HFF-Myc (cell line): ENCODE data around the gene MICAL2.
A peak's percentile ranks its signal among the peaks of the same experiment; 100 is the strongest.

Experiments used
- DNase-seq: peaks from one replicate; pipeline ENCODE4 v3.0.0-alpha.2; 2011; ENCODE audit warnings: low read depth; ENCODE audit errors: extremely low read depth
- H3K4me3 ChIP-seq: replicated peaks from 2 replicates; pipeline ENCODE4 v1.5.1; 2011; ENCODE audit warnings: low read depth, mild to moderate bottlenecking, control low read depth, low read length
- TF ChIP-seq, protein P1 (sequence below): IDR thresholded peaks from 2 replicates; pipeline ENCODE4 v1.5.1; 2012; ENCODE audit warnings: mild to moderate bottlenecking, low read depth, low read length, control low read depth; ENCODE audit errors: missing control alignments

The MICAL2 gene

DNA sequence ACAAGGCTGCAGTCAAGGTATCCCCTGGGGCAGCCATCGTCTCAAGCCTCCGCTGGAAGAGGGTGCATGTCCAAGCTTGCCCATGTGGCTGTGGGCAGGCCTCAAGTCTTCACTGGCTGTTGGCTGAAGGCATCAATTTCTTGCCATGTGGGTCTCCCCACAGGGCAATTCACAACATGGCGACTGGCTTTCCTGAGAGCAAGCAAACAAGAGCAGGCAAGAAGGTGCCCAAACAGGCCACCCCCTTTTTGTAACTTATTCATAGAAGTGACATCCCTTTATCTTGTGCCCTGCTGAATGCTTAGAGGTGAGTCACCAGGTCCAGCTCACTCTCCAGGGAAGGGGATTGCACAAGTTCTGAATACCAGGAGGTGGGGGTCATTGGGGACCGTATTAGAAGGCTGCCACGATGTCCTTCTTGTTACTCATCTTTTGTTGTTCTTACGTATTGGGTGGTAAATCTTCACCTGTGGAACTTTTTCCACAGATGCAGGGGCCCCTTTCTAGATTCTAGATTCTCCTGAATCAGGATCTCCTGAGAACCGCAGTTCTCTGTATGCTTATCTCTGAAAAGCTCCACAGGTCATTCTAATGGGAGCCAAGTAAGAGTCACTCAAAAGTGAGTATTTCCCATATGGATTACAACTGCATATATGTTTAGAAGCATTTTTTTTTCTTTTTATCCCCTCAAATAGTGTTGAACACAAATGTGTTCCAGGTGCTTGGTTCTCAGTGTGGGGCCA is 44.2 kb upstream of the MICAL2 start:
- no peak overlapping the region for H3K4me3 ChIP-seq
- DNase-seq: peak; percentile 67
- TF ChIP-seq, protein P1, sequence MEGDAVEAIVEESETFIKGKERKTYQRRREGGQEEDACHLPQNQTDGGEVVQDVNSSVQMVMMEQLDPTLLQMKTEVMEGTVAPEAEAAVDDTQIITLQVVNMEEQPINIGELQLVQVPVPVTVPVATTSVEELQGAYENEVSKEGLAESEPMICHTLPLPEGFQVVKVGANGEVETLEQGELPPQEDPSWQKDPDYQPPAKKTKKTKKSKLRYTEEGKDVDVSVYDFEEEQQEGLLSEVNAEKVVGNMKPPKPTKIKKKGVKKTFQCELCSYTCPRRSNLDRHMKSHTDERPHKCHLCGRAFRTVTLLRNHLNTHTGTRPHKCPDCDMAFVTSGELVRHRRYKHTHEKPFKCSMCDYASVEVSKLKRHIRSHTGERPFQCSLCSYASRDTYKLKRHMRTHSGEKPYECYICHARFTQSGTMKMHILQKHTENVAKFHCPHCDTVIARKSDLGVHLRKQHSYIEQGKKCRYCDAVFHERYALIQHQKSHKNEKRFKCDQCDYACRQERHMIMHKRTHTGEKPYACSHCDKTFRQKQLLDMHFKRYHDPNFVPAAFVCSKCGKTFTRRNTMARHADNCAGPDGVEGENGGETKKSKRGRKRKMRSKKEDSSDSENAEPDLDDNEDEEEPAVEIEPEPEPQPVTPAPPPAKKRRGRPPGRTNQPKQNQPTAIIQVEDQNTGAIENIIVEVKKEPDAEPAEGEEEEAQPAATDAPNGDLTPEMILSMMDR: no peak

DNA sequence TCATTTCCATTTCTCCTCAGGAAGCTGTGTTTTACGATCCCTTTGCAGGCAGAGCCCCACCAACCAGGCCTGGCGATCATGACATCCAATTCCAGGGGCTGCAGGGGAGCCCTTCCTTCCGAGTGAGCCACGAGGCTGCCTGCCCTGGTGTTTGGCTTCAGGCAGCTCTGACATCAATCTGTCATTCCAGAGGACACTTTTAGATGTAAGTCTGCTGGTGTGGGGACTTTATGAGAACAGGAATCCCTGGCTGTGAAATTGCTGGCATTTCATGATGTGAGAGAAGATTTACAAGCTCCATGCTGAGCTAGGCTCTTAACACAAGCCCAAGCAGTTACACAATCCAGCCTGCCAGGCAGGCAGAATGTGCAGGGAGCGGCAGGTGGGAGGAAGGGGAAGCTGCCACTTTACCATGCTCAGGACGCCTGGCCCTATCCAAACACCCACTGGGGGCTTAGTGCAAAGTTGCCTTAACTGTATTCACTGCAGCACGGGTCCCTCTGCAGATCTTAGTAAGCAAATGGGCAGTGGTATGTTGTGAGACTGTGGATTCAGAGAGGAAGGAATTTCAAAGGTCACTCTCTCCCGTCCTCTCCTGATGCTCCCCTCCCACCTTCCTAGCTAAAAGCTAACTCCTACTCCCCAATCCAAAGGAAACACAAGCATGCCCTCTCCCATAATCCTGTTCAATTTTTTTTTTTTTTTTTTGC is 43.4 kb upstream of the MICAL2 start:
- TF ChIP-seq, protein P1: no peak
- DNase-seq: peak; percentile 66
- no peak overlapping the region for H3K4me3 ChIP-seq

DNA sequence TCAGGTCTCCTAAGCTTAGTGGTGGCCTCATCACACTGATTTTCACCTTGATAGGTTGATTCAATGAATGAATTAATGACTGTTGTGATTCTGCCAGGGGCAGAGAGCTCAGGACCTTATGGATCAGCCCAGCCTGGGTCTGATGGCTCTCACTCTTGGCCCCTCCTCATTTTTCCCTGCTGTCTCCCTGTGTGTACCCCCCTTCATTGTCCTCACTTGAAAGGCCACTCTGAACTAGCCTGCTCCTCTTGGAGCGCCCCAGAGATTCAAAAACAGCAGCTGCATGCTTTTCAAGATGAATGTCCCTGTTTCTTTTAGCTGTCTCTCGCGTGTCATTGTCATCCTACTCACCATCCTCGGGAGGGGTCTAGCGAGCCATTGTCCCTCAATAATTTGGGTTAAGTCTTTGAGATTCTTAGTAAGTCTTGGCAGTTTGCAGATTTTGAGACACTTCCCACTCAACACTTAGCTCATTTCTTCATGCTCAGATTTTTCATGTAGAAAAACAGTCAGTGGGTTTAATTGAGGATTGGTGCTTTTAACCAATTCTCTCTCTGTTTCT is 42.5 kb upstream of the MICAL2 start:
- TF ChIP-seq, protein P1: no peak
- H3K4me3 ChIP-seq: no peak overlapping the region
- DNase-seq: no peak

DNA sequence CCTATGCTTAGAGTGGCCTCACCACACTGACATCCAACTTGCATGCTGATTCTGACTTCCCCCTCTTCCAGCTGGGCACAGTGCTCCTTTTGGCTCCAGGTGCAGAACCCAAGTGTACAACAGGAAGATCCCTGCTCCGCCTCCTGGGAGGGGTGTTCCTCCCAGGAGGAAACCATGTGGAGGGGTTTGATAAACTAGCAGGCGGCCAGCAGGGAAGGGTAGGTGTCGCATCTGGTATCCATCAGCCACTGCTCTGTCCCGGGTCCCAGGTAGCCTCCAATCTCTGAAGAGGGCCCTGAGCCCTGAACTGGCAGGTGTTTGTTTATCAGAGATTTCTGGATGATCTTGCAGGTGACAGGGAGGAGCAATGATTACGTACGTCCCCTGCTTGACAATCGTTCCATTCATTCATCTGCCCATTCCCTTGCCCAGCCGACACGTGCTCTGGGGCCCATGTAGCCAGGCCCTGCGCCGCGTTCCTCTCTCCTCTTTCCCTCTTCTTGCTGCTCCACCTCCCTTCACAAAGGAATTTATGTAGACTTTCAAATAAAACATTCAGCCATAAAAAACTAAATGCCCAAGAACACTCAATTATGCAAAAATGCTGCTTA is 41.2 kb upstream of the MICAL2 start:
- TF ChIP-seq, protein P1: no peak
- no peak overlapping the region for H3K4me3 ChIP-seq
- no peak for DNase-seq

DNA sequence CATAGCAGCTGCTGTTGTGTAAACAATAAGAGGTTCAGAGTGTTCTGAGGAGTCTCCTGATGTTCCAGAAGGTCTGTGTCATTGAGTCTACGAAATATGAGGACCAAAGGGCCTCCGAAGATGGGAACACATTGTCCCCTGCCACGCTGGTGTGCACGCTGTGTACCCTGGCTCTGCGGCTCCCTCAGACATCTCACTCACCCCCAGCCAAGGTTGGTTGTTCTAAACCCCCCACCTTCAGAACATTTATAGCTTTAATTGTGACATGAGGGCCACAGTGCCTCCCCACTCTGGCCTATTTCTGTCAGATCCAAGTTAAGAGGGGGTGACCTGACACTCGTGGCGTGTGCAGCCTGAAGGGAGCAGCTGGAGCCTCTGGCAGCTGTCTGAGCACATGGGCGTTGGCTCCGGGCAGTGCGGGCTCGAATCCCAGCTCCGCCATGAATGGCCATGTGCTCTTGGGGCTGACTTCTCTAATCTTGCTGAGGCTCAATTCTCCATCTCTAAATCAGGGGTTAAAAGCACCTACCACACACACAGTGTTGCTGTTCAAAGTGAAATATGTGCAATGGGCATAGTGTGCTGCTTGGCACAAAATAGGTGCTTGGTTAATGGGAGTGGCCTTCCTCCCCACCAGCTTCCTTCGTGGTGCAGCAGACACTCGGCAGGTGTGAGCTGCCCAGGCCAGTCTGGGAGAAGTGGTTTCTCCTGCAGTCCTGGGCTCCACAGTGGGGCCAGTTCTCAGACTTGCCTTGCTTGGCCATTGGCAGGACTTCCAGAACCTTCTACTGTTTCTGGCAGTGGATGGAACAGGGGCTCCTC is 39.7 kb upstream of the MICAL2 start:
- TF ChIP-seq, protein P1: no peak
- H3K4me3 ChIP-seq: no peak overlapping the region
- DNase-seq: no peak

DNA sequence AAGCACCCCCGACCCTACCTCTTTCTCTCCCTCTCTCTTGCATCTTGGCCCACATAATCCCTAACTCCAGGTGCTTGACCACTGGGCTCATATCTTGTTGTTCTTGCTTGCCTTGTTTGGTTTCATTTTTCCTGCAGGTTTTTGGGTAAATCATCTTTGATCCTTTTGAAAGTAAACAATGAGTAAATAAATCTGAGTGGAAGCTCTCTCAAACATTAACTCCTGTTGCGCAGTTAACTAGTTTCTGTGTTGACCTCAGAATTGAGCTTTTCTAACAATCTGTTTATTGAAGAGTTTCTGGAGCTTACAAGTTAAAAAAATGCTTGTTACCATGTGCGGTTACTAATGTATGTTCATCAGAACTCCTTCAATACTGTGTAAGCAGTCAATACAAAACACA is 38.8 kb upstream of the MICAL2 start:
- no peak overlapping the region for H3K4me3 ChIP-seq
- no peak for DNase-seq
- TF ChIP-seq, protein P1: no peak
